A549 (cell line): ENCODE results near the gene SURF6.

Experiments used
- CHD2 ChIP-seq: fragments of 150-350 bp; IDR thresholded peaks from 2 replicates; pipeline ENCODE4 v1.6.1; 2014; ENCODE audit warnings: low read length; ENCODE audit not compliant: partially characterized antibody
- CHD4 ChIP-seq: fragments of 200-600 bp; sonication (generic); IDR thresholded peaks from 2 replicates; pipeline ENCODE4 v1.6.1; 2016; ENCODE audit warnings: antibody characterized with exemption, mild to moderate bottlenecking, borderline replicate concordance
- CTCF ChIP-seq: fragments of >200 bp; sonication (Bioruptor Twin); formaldehyde crosslinking; IDR thresholded peaks from 3 replicates; pipeline ENCODE4 v1.5.1; 2016
- EP300 ChIP-seq, 2 experiments: fragments of >200 bp; sonication (Bioruptor Twin); formaldehyde crosslinking; IDR thresholded peaks; 2 replicates in 1 of 2; 3 replicates in 1 of 2; pipeline ENCODE4 v1.6.1; 2016 to 2017
- REST ChIP-seq: fragments of 200-600 bp; sonication (generic); IDR thresholded peaks from 2 replicates; pipeline ENCODE4 v1.6.1; 2016; ENCODE audit warnings: antibody characterized with exemption, mild to moderate bottlenecking, moderate library complexity

GRCh38 chr9:133380734-133381133 lies 44.7 kb upstream of the SURF6 start:
- TF ChIP-seq CHD4 (no peak), REST (no peak), EP300 (IDR thresholded peaks at IDR 0.05) (no peak), CHD2 (no peak), CTCF (no peak)
